ENCODE results near the gene EEF1AKMT2. TPM values are rescaled to one million over a fixed set of nuclear protein-coding genes. Genes with fewer than 3 reads are reported as not detected.

EEF1AKMT2 gene
- total RNA-seq, 2 donors from 2014 or later: 2.6 to 14.3 TPM

- TF ChIP-seq POLR2A (IDR thresholded peaks at IDR 0.05): no peak
- TF ChIP-seq CTCF (IDR thresholded peaks at IDR 0.05): no peak
- no peak for DNase-seq
- no peaks in the 10 kb centered on the region for H3K36me3 ChIP-seq (replicated peaks in 1 of 2; ENCODE audit: insufficient read depth in 1 of 2, low read depth in 2 of 2)
- intact Hi-C loops (cut with DNase I): no loop called here
- H3K9me3 ChIP-seq: no peaks in the 10 kb centered on the region
- no peak overlapping the region for H3K27ac ChIP-seq
- no peaks in the 10 kb centered on the region for H3K27me3 ChIP-seq
- no peak overlapping the region for H3K4me3 ChIP-seq
- ATAC-seq: no peak
- WGBS, 2 donors: 72 to 76% methylated on average over 10 of the region's 10 CpGs
- H3K4me1 ChIP-seq: peaks cover 13% of the 10 kb centered on the region
Measured at GRCh38 chr10:124713679-124714255, 77.9 kb downstream of the EEF1AKMT2 start.

GRCh38 chr10:124712704-124713407 is 78.8 kb downstream of the EEF1AKMT2 start:
- intact Hi-C loops (cut with DNase I): no loop called here
- Histone ChIP-seq H3K9me3 (no peaks in the 10 kb centered on the region), H3K4me3 (no peak overlapping the region), H3K27me3 (no peaks in the 10 kb centered on the region), H3K27ac (no peak overlapping the region), H3K4me1 (peaks cover 13% of the 10 kb centered on the region), H3K36me3 (replicated peaks in 1 of 2; ENCODE audit: insufficient read depth in 1 of 2, low read depth in 2 of 2) (no peaks in the 10 kb centered on the region)
- DNase-seq (no peak), ATAC-seq (no peak)
- TF ChIP-seq POLR2A (IDR thresholded peaks at IDR 0.05) (no peak), CTCF (IDR thresholded peaks at IDR 0.05) (no peak)
- 89 to 91% methylated on average over 5 of the region's 5 CpGs for WGBS, 2 donors

- H3K27ac ChIP-seq: no peak overlapping the region
- no peaks in the 10 kb centered on the region for H3K27me3 ChIP-seq
- WGBS, 2 donors: 85 to 86% methylated on average over 7 of the region's 7 CpGs
- no peaks in the 10 kb centered on the region for H3K36me3 ChIP-seq (replicated peaks in 1 of 2; ENCODE audit: insufficient read depth in 1 of 2, low read depth in 2 of 2)
- TF ChIP-seq POLR2A (IDR thresholded peaks at IDR 0.05): no peak
- TF ChIP-seq CTCF (IDR thresholded peaks at IDR 0.05): no peak
- ATAC-seq (no peak), DNase-seq (no peak)
- H3K4me1 ChIP-seq: peaks cover 26% of the 10 kb centered on the region
- intact Hi-C loops (cut with DNase I): no loop called here
- no peak overlapping the region for H3K4me3 ChIP-seq
- no peaks in the 10 kb centered on the region for H3K9me3 ChIP-seq
Measured at GRCh38 chr10:124711145-124711544, 80.5 kb downstream of the EEF1AKMT2 start.

- intact Hi-C loops (cut with DNase I): no loop called here
- Histone ChIP-seq H3K27me3 (no peaks in the 10 kb centered on the region), H3K4me1 (peaks cover 26% of the 10 kb centered on the region), H3K27ac (no peak overlapping the region), H3K9me3 (no peaks in the 10 kb centered on the region), H3K4me3 (no peak overlapping the region), H3K36me3 (replicated peaks in 1 of 2; ENCODE audit: insufficient read depth in 1 of 2, low read depth in 2 of 2) (no peaks in the 10 kb centered on the region)
- 86% methylated on average over 14 of the region's 14 CpGs for WGBS, 2 donors
- DNase-seq: no peak
- TF ChIP-seq POLR2A (IDR thresholded peaks at IDR 0.05): no peak
- no peak for TF ChIP-seq CTCF (IDR thresholded peaks at IDR 0.05)
- no peak for ATAC-seq
Measured at GRCh38 chr10:124710266-124710881, 81.3 kb downstream of the EEF1AKMT2 start.
